A549 (cell line): ENCODE results near the gene ATP6AP1. TPM values are rescaled to one million over a fixed set of nuclear protein-coding genes. Genes with fewer than 3 reads are reported as not detected.

Experiments used
- ATAC-seq, 2 experiments: fragments of 200-7000 bp in 1 of 2; fragments of >200 bp in 1 of 2; cut with Nextera tagmentation in 1 of 2; cut with Tn5 transposase in 1 of 2; 3 replicates each; pipeline versions ENCODE4 v1.8.0 to v1.9.1; 2018 to 2020; ENCODE audit warnings: mild to moderate bottlenecking in 1 of 2, moderate library complexity in 1 of 2
- CTCF ChIA-PET: fragments of 300-600 bp; sonication (Branson Sonifier 250); formaldehyde crosslinking; extraction: SDS; loops from one replicate; lab custom pipeline; 2021; ENCODE audit warnings: antibody characterized with exemption, inconsistent platforms; lab: Yijun Ruan, JAX
- POLR2A ChIA-PET: fragments of 350-600 bp; formaldehyde crosslinking; extraction: SDS; loops from one replicate; lab custom pipeline; 2021; ENCODE audit warnings: antibody characterized with exemption, inconsistent platforms; lab: Yijun Ruan, JAX
- DNase-seq, 2 experiments: peaks; one replicate each; pipeline versions ENCODE4 v3.0.0 to v3.0.0-alpha.2; 2011 to 2016; ENCODE audit warnings: low read depth in 1 of 2, low spot score in 1 of 2
- FAIRE-seq: peaks from 2 replicates; lab custom pipeline; 2011; peaks lifted over from hg19 to GRCh38; lab: Jason Lieb, UNC
- H3K27ac ChIP-seq, 2 experiments: fragments of >200 bp; sonication (Bioruptor Twin); formaldehyde crosslinking; 3 replicates each; pipeline ENCODE4 v1.5.1; 2016 to 2017
- H3K4me1 ChIP-seq: fragments of >200 bp; sonication (Bioruptor Twin); formaldehyde crosslinking; 3 replicates; pipeline ENCODE4 v1.6.1; 2016
- H3K4me2 ChIP-seq: fragments of >200 bp; sonication (Bioruptor Twin); formaldehyde crosslinking; 3 replicates; pipeline ENCODE4 v1.6.1; 2016
- H3K4me3 ChIP-seq: fragments of >200 bp; sonication (Bioruptor Twin); formaldehyde crosslinking; 3 replicates; pipeline ENCODE4 v1.5.1; 2016
- H3K9me3 ChIP-seq: fragments of >200 bp; sonication (Bioruptor Twin); formaldehyde crosslinking; 3 replicates; pipeline ENCODE4 v1.6.1; 2016
- BCL3 ChIP-seq: fragments of >200 bp; sonication (Bioruptor Twin); formaldehyde crosslinking; IDR thresholded peaks from 3 replicates; pipeline ENCODE4 v1.6.1; 2016
- CBX2 ChIP-seq: fragments of 200-600 bp; sonication (generic); IDR thresholded peaks from 2 replicates; pipeline ENCODE4 v1.6.1; 2016; ENCODE audit warnings: low read depth, mild to moderate bottlenecking, borderline replicate concordance
- CEBPB ChIP-seq, 2 experiments: fragments of >200 bp in 1 of 2; sonication (Bioruptor Twin) in 1 of 2; formaldehyde crosslinking in 1 of 2; IDR thresholded peaks; 2 replicates each; pipeline ENCODE4 v1.6.1; 2012 to 2016
- CHD4 ChIP-seq: fragments of 200-600 bp; sonication (generic); IDR thresholded peaks from 2 replicates; pipeline ENCODE4 v1.6.1; 2016; ENCODE audit warnings: antibody characterized with exemption, mild to moderate bottlenecking, borderline replicate concordance
- EHMT2 ChIP-seq: fragments of 200-600 bp; sonication (generic); IDR thresholded peaks from 2 replicates; pipeline ENCODE4 v1.6.1; 2016; ENCODE audit warnings: antibody characterized with exemption, low read depth, mild to moderate bottlenecking, moderate library complexity
- GATA3 ChIP-seq: IDR thresholded peaks from 2 replicates; pipeline ENCODE4 v1.6.1; 2012; ENCODE audit warnings: borderline replicate concordance
- JUN ChIP-seq, 2 experiments: fragments of >200 bp; sonication (Bioruptor Twin); formaldehyde crosslinking; IDR thresholded peaks; 2 replicates in 1 of 2; 3 replicates in 1 of 2; pipeline ENCODE4 v1.6.1; 2016 to 2017
- MAFK ChIP-seq: fragments of 450-650 bp; IDR thresholded peaks from 2 replicates; pipeline ENCODE4 v1.6.1; 2014; ENCODE audit not compliant: partially characterized antibody
- MYC ChIP-seq: IDR thresholded peaks from 2 replicates; pipeline ENCODE4 v1.6.1; 2012; ENCODE audit warnings: mild to moderate bottlenecking, inconsistent platforms, low read length, improper control_type of control experiment, borderline replicate concordance
- PHF8 ChIP-seq: fragments of 200-600 bp; sonication (generic); IDR thresholded peaks from 2 replicates; pipeline ENCODE4 v1.6.1; 2016; ENCODE audit warnings: low read depth, mild to moderate bottlenecking, antibody characterized with exemption, moderate library complexity, borderline replicate concordance
- POLR2A ChIP-seq: IDR thresholded peaks from 2 replicates; pipeline ENCODE4 v1.6.1; 2012; ENCODE audit warnings: mild to moderate bottlenecking, low read length
- RAD21 ChIP-seq, 2 experiments: fragments of >200 bp in 1 of 2; sonication (Bioruptor Twin) in 1 of 2; formaldehyde crosslinking in 1 of 2; IDR thresholded peaks in 1 of 2; conservative IDR thresholded peaks in 1 of 2; 2 replicates in 1 of 2; 3 replicates in 1 of 2; pipeline ENCODE4 v1.6.1; 2012 to 2018; ENCODE audit warnings: inconsistent platforms in 1 of 2
- RARB ChIP-seq: fragments of 250-450 bp; sonication (Bioruptor Pico); IDR thresholded peaks from 2 replicates; pipeline ENCODE4 v1.8.0; 2021; ENCODE audit warnings: mild to moderate bottlenecking, moderate library complexity
- REST ChIP-seq: fragments of 200-600 bp; sonication (generic); IDR thresholded peaks from 2 replicates; pipeline ENCODE4 v1.6.1; 2016; ENCODE audit warnings: antibody characterized with exemption, mild to moderate bottlenecking, moderate library complexity
- RFX5 ChIP-seq: fragments of 450-650 bp; IDR thresholded peaks from 2 replicates; pipeline ENCODE4 v1.7.1; 2014; ENCODE audit warnings: antibody characterized with exemption, mild to moderate bottlenecking, moderate library complexity
- RNF2 ChIP-seq: fragments of 200-600 bp; sonication (generic); IDR thresholded peaks from 2 replicates; pipeline ENCODE4 v1.6.1; 2016; ENCODE audit warnings: low read depth, mild to moderate bottlenecking, antibody characterized with exemption, moderate library complexity, borderline replicate concordance
- ZFP36 ChIP-seq: fragments of 450-650 bp; IDR thresholded peaks from 2 replicates; pipeline ENCODE4 v1.6.1; 2014; ENCODE audit warnings: borderline replicate concordance; ENCODE audit not compliant: partially characterized antibody
- ZNF302 ChIP-seq: fragments of 250-450 bp; sonication (Bioruptor Pico); IDR thresholded peaks from 2 replicates; pipeline ENCODE4 v1.9.0; 2021; ENCODE audit warnings: inconsistent platforms, mild to moderate bottlenecking, moderate library complexity
- ZSCAN20 ChIP-seq: fragments of 250-450 bp; sonication (Bioruptor Pico); IDR thresholded peaks from 2 replicates; pipeline ENCODE4 v1.8.0; 2022; ENCODE audit warnings: mild to moderate bottlenecking, moderate library complexity
- WGBS: methylation state at CpG from one replicate; pipeline ENCODE4 v1.1.6; 2017; ENCODE audit errors: missing lambda C conversion rate; 5-methylcytosine and 5-hydroxymethylcytosine counted together
- polyA plus RNA-seq, 4 experiments: library from polyadenylated mRNA; depleted of rRNA in 3 of 4; stranded (reverse); fragments of >200 nt; fragmentation: RNase III in 1 of 4; extraction: RNeasy Plus Mini Kit Qiagen cat#74134 plus additional on column Dnase treatment in 1 of 4; gene quantifications; 2 replicates in 3 of 4; 3 replicates in 1 of 4; pipeline ENCODE4 v1.2.3, GENCODE V29; 2011 to 2017

ATP6AP1 gene
- polyA plus RNA-seq, 2 of the 4 experiments (the other 2 are of a cell fraction): 62.6 to 81.7 TPM

GRCh38 chrX:154476821-154477220 is 48.3 kb downstream of the ATP6AP1 start:
- no peak overlapping the region for H3K4me3 ChIP-seq
- ChIA-PET POLR2A (interaction anchor here (1.2 kb wide), 1 partner anchor 18 kb away, joined by 3 read pairs; no protein-coding TSS in a partner anchor), CTCF (interaction anchor here (1.2 to 1.9 kb wide), 3 partner anchors 10 to 22 kb away, joined by 3 to 4 read pairs (median 3); partner anchors contain the start of gene SLC10A3)
- peaks cover 5% of the 10 kb centered on the region; the same call in 1 of the 3 replicates for H3K4me1 ChIP-seq
- H3K9me3 ChIP-seq: no peaks in the 10 kb centered on the region
- TF ChIP-seq RNF2: no peak
- no peak for TF ChIP-seq CEBPB (IDR thresholded peaks at IDR 0.05)
- TF ChIP-seq MYC: no peak
- TF ChIP-seq GATA3: no peak
- no peak for TF ChIP-seq POLR2A
- no peak for TF ChIP-seq BCL3
- no peak for TF ChIP-seq REST
- no peak for TF ChIP-seq ZFP36
- TF ChIP-seq MAFK: no peak
- TF ChIP-seq RARB (CRISPR knock-in tag): no peak
- ATAC-seq: no peak
- 91% methylated on average over 8 of the region's 8 CpGs for WGBS
- FAIRE-seq: no peak
- H3K27ac ChIP-seq: no peak overlapping the region
- no peak overlapping the region for H3K4me2 ChIP-seq
- no peak for DNase-seq

GRCh38 chrX:154477891-154478477 is 49.5 kb downstream of the ATP6AP1 start:
- Histone ChIP-seq H3K9me3 (no peaks in the 10 kb centered on the region), H3K27ac (peak overlapping the region; percentile 71 to 91), H3K4me1 (peaks cover 5% of the 10 kb centered on the region; the same call in 1 of the 3 replicates), H3K4me2 (peak overlapping the region; percentile 97), H3K4me3 (peak overlapping the region; percentile 83)
- 83% methylated on average over 18 of the region's 24 CpGs for WGBS
- DNase-seq (no peak), ATAC-seq (no peak), FAIRE-seq (no peak)
- ChIA-PET POLR2A (interaction anchor here (0.5 to 1.3 kb wide), 3 partner anchors 12 to 761 kb away, joined by 3 to 8 read pairs (median 4); partner anchors contain the start of gene SLC10A3), CTCF (interaction anchor here (0.7 kb wide), 1 partner anchor 28 kb away, joined by 3 read pairs; no protein-coding TSS in a partner anchor)
- no peak for TF ChIP-seq ZSCAN20 (CRISPR knock-in tag)
- TF ChIP-seq RFX5: no peak
- no peak for TF ChIP-seq CBX2
- no peak for TF ChIP-seq CEBPB (IDR thresholded peaks at IDR 0.05)
- TF ChIP-seq RAD21 (conservative IDR thresholded peaks at IDR 0.05 in 1 of 2, IDR thresholded peaks at IDR 0.05 in 1 of 2): no peak
- TF ChIP-seq JUN (IDR thresholded peaks at IDR 0.05): no peak
- TF ChIP-seq MAFK: no peak
- TF ChIP-seq PHF8: no peak
- no peak for TF ChIP-seq CHD4
- no peak for TF ChIP-seq ZNF302 (CRISPR knock-in tag)
- no peak for TF ChIP-seq BCL3
- no peak for TF ChIP-seq EHMT2
